NB4 (cell line): Measurements from ENCODE around the gene DDX20.
"Not testable (repeated sequence)": the region's sequence is repeated elsewhere in the genome, so short reads cannot be mapped to it uniquely, and the experiment has no call there.

Experiments
- DNase-seq: peaks from one replicate; pipeline ENCODE4 v3.0.0; 2010; ENCODE audit warnings: low read depth
- H3K4me3 ChIP-seq: one replicate; pipeline ENCODE4 v1.5.1; 2011; ENCODE audit warnings: mild to moderate bottlenecking, low read depth, low read length, moderate library complexity
- CTCF ChIP-seq: IDR thresholded peaks from one replicate; pipeline ENCODE4 v1.5.1; 2012; ENCODE audit warnings: low read depth, low read length
- MAX ChIP-seq: IDR thresholded peaks from 2 replicates; pipeline ENCODE4 v1.6.1; 2011; ENCODE audit warnings: low read depth, low read length
- MYC ChIP-seq: IDR thresholded peaks from 2 replicates; pipeline ENCODE4 v1.6.1; 2011; ENCODE audit warnings: low read depth, low read length
- POLR2A ChIP-seq: IDR thresholded peaks from 2 replicates; pipeline ENCODE4 v1.6.1; 2011; ENCODE audit warnings: mild to moderate bottlenecking; ENCODE audit not compliant: insufficient read length; ENCODE audit errors: extremely low read depth

DDX20 gene

GRCh38 chr1:111793923-111794322, 38.2 kb downstream of the DDX20 start:
- TF ChIP-seq MYC, result no peak
- no peak for TF ChIP-seq CTCF
- TF ChIP-seq MAX, result no peak
- no peak for TF ChIP-seq POLR2A
- no peak for DNase-seq
- no peak overlapping the region for H3K4me3 ChIP-seq

- H3K4me3 ChIP-seq, result no peak overlapping the region
- DNase-seq, result no peak
- TF ChIP-seq MAX (no peak), POLR2A (no peak), MYC (no peak), CTCF (no peak)
Measured at GRCh38 chr1:111795401-111795800, 39.7 kb downstream of the DDX20 start.

- no peak for DNase-seq
- H3K4me3 ChIP-seq, result no peak overlapping the region
- no peak for TF ChIP-seq POLR2A
- TF ChIP-seq MAX, result no peak
- TF ChIP-seq MYC, result no peak
- no peak for TF ChIP-seq CTCF
Measured at GRCh38 chr1:111798580-111798979, 42.9 kb downstream of the DDX20 start.

- H3K4me3 ChIP-seq, result not testable (repeated sequence)
Measured at GRCh38 chr1:111799722-111800121, 44.0 kb downstream of the DDX20 start.

GRCh38 chr1:111801071-111801850, 45.6 kb downstream of the DDX20 start:
- DNase-seq, result no peak
- no peak overlapping the region for H3K4me3 ChIP-seq
- no peak for TF ChIP-seq POLR2A
- TF ChIP-seq CTCF, result no peak
- TF ChIP-seq MAX, result no peak
- no peak for TF ChIP-seq MYC

More at GRCh38 chr1:111799722-111800121, 44.0 kb downstream of the DDX20 start:
- DNase-seq, result not testable (repeated sequence)

- no peak for DNase-seq
- no peak for TF ChIP-seq MAX
- no peak for TF ChIP-seq CTCF
- no peak for TF ChIP-seq MYC
- no peak for TF ChIP-seq POLR2A
- no peak overlapping the region for H3K4me3 ChIP-seq
Measured at GRCh38 chr1:111802110-111802509, 46.4 kb downstream of the DDX20 start.
